K562 treated with DMSO at 1 percent for 48 hours (cell line): ENCODE data around the gene AKT2. TPM values are rescaled to one million over a fixed set of nuclear protein-coding genes. Genes with fewer than 3 reads are reported as not detected.

ENCODE experiments used
- total RNA-seq: library from RNA; unstranded; fragments of 300-600 nt; gene quantifications from 2 replicates; pipeline ENCODE4 v1.2.3, GENCODE V29; 2022; ENCODE audit warnings: low replicate concordance; ENCODE audit errors: extremely low read depth

The AKT2 gene
- not detected in 2 replicates for total RNA-seq

GRCh38 chr19:40284501-40285352 lies at the start of gene AKT2:
Gene AKT2, minus strand, starts transcription at chr19:40285345. Its CDS starts 20,078 bp downstream, at chr19:40265267.

GRCh38 chr19:40217934-40218890 lies 66.9 kb downstream of the AKT2 start, which contains the start of gene TTC9B:
Gene TTC9B, minus strand, starts transcription at chr19:40218384. Its CDS starts 3 bp downstream, at chr19:40218381.

GRCh38 chr19:40190891-40191835 lies 94.0 kb downstream of the AKT2 start, which contains the start of gene MAP3K10:
Gene MAP3K10, plus strand, starts transcription at chr19:40191426. Its CDS starts 606 bp downstream, at chr19:40192032.

Other genes starting within 250 kb of the AKT2 start
- not detected in 2 replicates for gene ZNF780B, start 229.1 kb downstream of the AKT2 start, total RNA-seq
- not detected in 2 replicates for gene ZNF780A, start 194.4 kb downstream of the AKT2 start, total RNA-seq
- gene MAP3K10, start 93.9 kb downstream of the AKT2 start, total RNA-seq = not detected in 2 replicates
- not detected in 2 replicates for gene TTC9B, start 67.0 kb downstream of the AKT2 start, total RNA-seq
- not detected in 2 replicates for gene CCNP, start 58.7 kb downstream of the AKT2 start, total RNA-seq
- not detected in 2 replicates for gene C19orf47, start 63.1 kb upstream of the AKT2 start, total RNA-seq
- 354 TPM in 1 of 2 replicates, not detected in the other for gene PLD3, start 63.4 kb upstream of the AKT2 start, total RNA-seq
- gene HIPK4, start 104.8 kb upstream of the AKT2 start, total RNA-seq = not detected in 2 replicates
- not detected in 2 replicates for gene PRX, start 128.0 kb upstream of the AKT2 start, total RNA-seq
- not detected in 2 replicates for gene SERTAD1, start 140.6 kb upstream of the AKT2 start, total RNA-seq
- gene SERTAD3, start 159.0 kb upstream of the AKT2 start, total RNA-seq = not detected in 2 replicates
- gene BLVRB, start 180.4 kb upstream of the AKT2 start, total RNA-seq = 1,633 TPM in 1 of 2 replicates, not detected in the other
- not detected in 2 replicates for gene SPTBN4, start 181.7 kb upstream of the AKT2 start, total RNA-seq